HCT116 (cell line): ENCODE results near the gene UQCC5. TPM values are rescaled to one million over a fixed set of nuclear protein-coding genes. Genes with fewer than 3 reads are reported as not detected.

Experiments used
- ATAC-seq: fragments of 200-7000 bp; cut with Tn5 transposase; 2 replicates; pipeline ENCODE4 v1.9.1; 2020; ENCODE audit warnings: mild to moderate bottlenecking, moderate library complexity
- BruUV-seq: library from RNA; stranded (reverse); fragments of 400-500 nt; replicated peaks from 2 replicates; lab custom pipeline; 2021; lab: Mats Ljungman, UMichigan
- CTCF ChIA-PET: fragments of 300-600 bp; sonication (Branson Sonifier 250); formaldehyde crosslinking; loops from one replicate; lab custom pipeline; 2021; ENCODE audit warnings: antibody characterized with exemption; lab: Charles Lee
- POLR2A ChIA-PET: fragments of 300-600, 350-600 bp; sonication (Branson Sonifier 250); formaldehyde crosslinking; loops from one replicate; lab custom pipeline; 2021; ENCODE audit warnings: antibody characterized with exemption; lab: Charles Lee
- RAD21 ChIA-PET, 2 experiments: fragments of 300-600 bp; sonication (Branson Sonifier 250); formaldehyde crosslinking; loops; one replicate each; lab custom pipeline; 2023; ENCODE audit warnings: low total read pairs in 2 of 2; ENCODE audit not compliant: uncharacterized antibody in 2 of 2, unreplicated experiment in 2 of 2, low non-redundant PET in 1 of 2; lab: Charles Lee
- DNase-seq: peaks from one replicate; pipeline ENCODE4 v3.0.0-alpha.2; 2010; ENCODE audit warnings: low read depth, low spot score
- H2AFZ ChIP-seq: fragments of 200-600 bp; shearing (Covaris generic), sonication (generic); 2 replicates; pipeline ENCODE4 v1.6.1; 2017; ENCODE audit warnings: low read depth, mixed run types, mixed read lengths, antibody characterized with exemption, low read length; ENCODE audit not compliant: poor library complexity, severe bottlenecking
- H3K27ac ChIP-seq: 2 replicates; pipeline ENCODE4 v1.5.1; 2012; ENCODE audit warnings: low read depth, low read length
- H3K27me3 ChIP-seq: fragments of 200-600 bp; sonication (generic); 2 replicates; pipeline ENCODE4 v1.6.1; 2016; ENCODE audit warnings: mixed run types, low read length, mixed read lengths; ENCODE audit not compliant: insufficient read depth
- H3K36me3 ChIP-seq, 2 experiments: fragments of 200-500 bp in 1 of 2; fragments of 200-600 bp in 1 of 2; sonication (Bioruptor generic) in 1 of 2; sonication (generic) in 1 of 2; 2 replicates each; pipeline versions ENCODE4 v1.5.1 to v1.6.1; 2014 to 2016; ENCODE audit warnings: low read length in 2 of 2, inconsistent platforms in 1 of 2, mixed read lengths in 1 of 2, mixed run types in 1 of 2; ENCODE audit not compliant: insufficient read depth in 2 of 2, control insufficient read depth in 1 of 2
- H3K4me1 ChIP-seq, 2 experiments: fragments of 200-600 bp in 1 of 2; sonication (generic) in 1 of 2; 2 replicates each; pipeline versions ENCODE4 v1.5.1 to v1.6.1; 2012 to 2017; ENCODE audit warnings: low read length in 2 of 2, inconsistent platforms in 1 of 2, mild to moderate bottlenecking in 1 of 2, mixed read lengths in 1 of 2, mixed run types in 1 of 2, moderate library complexity in 1 of 2; ENCODE audit not compliant: insufficient read depth in 2 of 2, control insufficient read depth in 1 of 2
- H3K4me2 ChIP-seq: fragments of 200-600 bp; sonication (generic); 2 replicates; pipeline ENCODE4 v1.6.1; 2017; ENCODE audit warnings: mixed run types, low read length, mixed read lengths
- H3K4me3 ChIP-seq, 2 experiments: fragments of 200-600 bp in 1 of 2; sonication (generic) in 1 of 2; replicated peaks in 1 of 2; 2 replicates each; pipeline ENCODE4 v1.5.1; 2011 to 2016; ENCODE audit warnings: low read length in 2 of 2, control low read depth in 1 of 2, low read depth in 1 of 2, mild to moderate bottlenecking in 1 of 2, mixed read lengths in 1 of 2, mixed run types in 1 of 2
- H3K79me2 ChIP-seq: fragments of 200-600 bp; sonication (generic); 2 replicates; pipeline ENCODE4 v1.6.1; 2017; ENCODE audit warnings: mild to moderate bottlenecking, mixed run types, low read length, moderate library complexity, mixed read lengths; ENCODE audit not compliant: insufficient read depth
- H3K9ac ChIP-seq: fragments of 200-600 bp; sonication (generic); 2 replicates; pipeline ENCODE4 v1.6.1; 2016; ENCODE audit warnings: low read length, mixed read lengths
- H3K9me2 ChIP-seq: fragments of 200-600 bp; sonication (generic), shearing (Covaris generic); 2 replicates; pipeline ENCODE4 v1.6.1; 2017; ENCODE audit warnings: mixed run types, mild to moderate bottlenecking, moderate library complexity; ENCODE audit not compliant: insufficient read depth
- H3K9me3 ChIP-seq, 2 experiments: fragments of 200-500 bp in 1 of 2; fragments of 200-600 bp in 1 of 2; sonication (Bioruptor generic) in 1 of 2; sonication (generic) in 1 of 2; 2 replicates each; pipeline ENCODE4 v1.6.1; 2014 to 2017; ENCODE audit warnings: low read length in 2 of 2, mixed read lengths in 2 of 2, inconsistent platforms in 1 of 2, low read depth in 1 of 2, mild to moderate bottlenecking in 1 of 2, mixed run types in 1 of 2, moderate library complexity in 1 of 2; ENCODE audit not compliant: control insufficient read depth in 1 of 2, insufficient read depth in 1 of 2
- H4K20me1 ChIP-seq: fragments of 200-600 bp; sonication (generic), shearing (Covaris generic); 2 replicates; pipeline ENCODE4 v1.6.1; 2017; ENCODE audit warnings: mixed run types, mild to moderate bottlenecking, moderate library complexity; ENCODE audit not compliant: insufficient read depth
- CBX3 ChIP-seq: IDR thresholded peaks from 2 replicates; pipeline ENCODE4 v1.6.1; 2012; ENCODE audit warnings: low read depth
- EGR1 ChIP-seq: IDR thresholded peaks from 2 replicates; pipeline ENCODE4 v1.6.1; 2012; ENCODE audit warnings: low read depth
- ELF1 ChIP-seq: IDR thresholded peaks from 2 replicates; pipeline ENCODE4 v1.6.1; 2012; ENCODE audit warnings: low read depth, borderline replicate concordance
- EZH2 ChIP-seq: fragments of 200-600 bp; sonication (generic); IDR thresholded peaks from 2 replicates; pipeline ENCODE4 v1.6.1; 2017; ENCODE audit warnings: antibody characterized with exemption, mixed run types
- EZH2phosphoT487 ChIP-seq: fragments of 200-600 bp; IDR thresholded peaks from 2 replicates; pipeline ENCODE4 v1.6.1; 2018; ENCODE audit warnings: antibody characterized with exemption, borderline replicate concordance
- SRF ChIP-seq: IDR thresholded peaks from 2 replicates; pipeline ENCODE4 v1.6.1; 2012; ENCODE audit warnings: low read depth
- YY1 ChIP-seq: IDR thresholded peaks from 2 replicates; pipeline ENCODE4 v1.6.1; 2011; ENCODE audit warnings: low read length, low read depth, moderate library complexity, mild to moderate bottlenecking; ENCODE audit not compliant: insufficient replicate concordance; ENCODE audit errors: extremely low read depth
- intact Hi-C: fragments of 100-400 bp; cut with micrococcal nuclease; formaldehyde crosslinking; loops from 2 replicates; pipeline ENCODE4 v1.10.0; 2022
- total RNA-seq: library from RNA; stranded (reverse); gene quantifications from one replicate; pipeline ENCODE4 v1.2.1, GENCODE V29; 2021; ENCODE audit not compliant: unreplicated experiment
- TF ChIP-seq, protein P1 (sequence below): IDR thresholded peaks from 2 replicates; pipeline ENCODE4 v1.6.1; 2012
- TF ChIP-seq, protein P2 (sequence below): IDR thresholded peaks from 2 replicates; pipeline ENCODE4 v1.6.1; 2012

Gene UQCC5
- total RNA-seq, 1 experiment from 2014 or later: 14.1 TPM

DNA sequence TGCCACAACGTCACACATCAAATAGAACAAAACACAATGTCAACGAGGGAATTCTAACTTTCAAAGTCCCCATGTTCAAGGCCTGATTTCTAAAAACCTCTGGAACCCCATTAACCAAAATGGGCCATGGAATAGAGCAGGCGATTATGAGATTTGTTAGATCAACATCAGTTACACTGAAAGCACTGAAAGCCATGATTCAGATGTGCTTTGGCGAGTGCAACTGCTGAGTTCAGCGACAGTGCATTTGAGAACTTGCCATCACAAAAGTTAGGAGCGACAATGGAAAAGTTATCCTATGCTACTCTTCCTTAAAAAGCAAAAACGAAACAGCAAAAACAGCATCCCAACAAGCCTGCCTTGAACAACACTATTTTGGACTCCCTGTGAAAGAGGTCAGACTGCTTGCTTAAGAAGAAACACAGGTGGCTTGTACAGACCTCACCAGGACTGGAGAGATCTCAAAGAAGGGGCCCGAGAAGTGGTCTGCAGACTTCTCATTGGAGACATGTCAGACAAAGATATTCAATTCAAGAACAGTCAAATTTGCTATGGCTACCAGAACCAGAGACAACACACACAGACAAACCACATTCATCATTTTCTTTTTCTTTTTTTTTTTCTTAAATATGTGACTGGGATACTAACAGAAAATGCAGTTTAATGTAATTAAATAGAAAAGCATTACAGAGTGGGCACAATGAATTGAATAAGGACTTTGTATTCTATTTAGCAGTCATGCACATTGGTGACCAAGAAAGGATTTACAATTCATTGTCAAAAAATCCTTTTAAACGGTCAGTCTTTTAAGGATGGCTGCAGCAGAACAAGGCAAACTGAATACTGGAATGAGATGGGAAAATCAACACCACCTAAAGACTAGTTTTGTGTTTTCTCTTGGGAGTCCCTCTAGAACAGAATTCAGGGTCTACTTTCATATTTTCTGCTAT lies 20.9 kb downstream of the UQCC5 start (continued):
- no peak for TF ChIP-seq YY1

DNA sequence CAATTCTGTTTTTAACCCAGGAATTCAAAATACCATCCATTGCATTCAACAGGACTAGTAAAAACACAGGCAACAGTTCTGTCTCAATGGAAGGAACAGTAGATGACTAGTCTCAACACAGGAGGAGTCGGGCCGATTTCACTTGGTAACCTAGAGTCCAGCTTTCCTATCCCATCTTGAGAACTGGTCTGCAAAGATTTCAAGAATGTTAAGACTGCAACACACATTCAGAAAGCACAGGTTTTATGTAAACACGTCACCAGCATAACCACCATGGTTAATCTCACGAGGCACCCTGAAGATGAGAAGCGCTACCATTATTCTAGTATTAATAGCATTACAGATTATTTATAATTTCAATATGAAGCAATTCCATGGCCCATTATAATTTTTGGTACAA lies 22.0 kb downstream of the UQCC5 start:
- no peak for TF ChIP-seq EZH2
- no peak for TF ChIP-seq ELF1
- TF ChIP-seq EZH2phosphoT487: no peak
- TF ChIP-seq EGR1: no peak
- TF ChIP-seq, protein P1, sequence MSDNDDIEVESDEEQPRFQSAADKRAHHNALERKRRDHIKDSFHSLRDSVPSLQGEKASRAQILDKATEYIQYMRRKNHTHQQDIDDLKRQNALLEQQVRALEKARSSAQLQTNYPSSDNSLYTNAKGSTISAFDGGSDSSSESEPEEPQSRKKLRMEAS: no peak
- TF ChIP-seq SRF: no peak
- TF ChIP-seq CBX3: no peak
- TF ChIP-seq, protein P2, sequence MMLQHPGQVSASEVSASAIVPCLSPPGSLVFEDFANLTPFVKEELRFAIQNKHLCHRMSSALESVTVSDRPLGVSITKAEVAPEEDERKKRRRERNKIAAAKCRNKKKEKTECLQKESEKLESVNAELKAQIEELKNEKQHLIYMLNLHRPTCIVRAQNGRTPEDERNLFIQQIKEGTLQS: no peak
- H4K20me1 ChIP-seq: no peaks in the 10 kb centered on the region; the same call in 1 of the 2 replicates
- H2AFZ ChIP-seq: no peak overlapping the region
- no peaks in the 10 kb centered on the region for H3K9me2 ChIP-seq
- H3K36me3 ChIP-seq: peaks cover 18 to 30% of the 10 kb centered on the region in 2 experiments; a peak in 3 of 4 replicates
- H3K9ac ChIP-seq: no peak overlapping the region
- RAD21 ChIA-PET: no interaction called here
- no peak overlapping the region for H3K4me2 ChIP-seq
- no peak for ATAC-seq
- H3K4me3 ChIP-seq: no peak overlapping the region
- CTCF ChIA-PET: no interaction called here
- no peak overlapping the region for H3K27ac ChIP-seq
- H3K4me1 ChIP-seq: no peaks in the 10 kb centered on the region
- intact Hi-C loops: no loop called here
- POLR2A ChIA-PET: no interaction called here
- H3K27me3 ChIP-seq: no peaks in the 10 kb centered on the region
- BruUV-seq: no TSS peak
- DNase-seq: no peak
- no peaks in the 10 kb centered on the region for H3K79me2 ChIP-seq
- no peaks in the 10 kb centered on the region for H3K9me3 ChIP-seq
